ENCODE results near the gene PPP1R16B.
"Not testable (repeated sequence)": the region's sequence is repeated elsewhere in the genome, so short reads cannot be mapped to it uniquely, and the experiment has no call there.

The PPP1R16B gene

GRCh38 chr20:38939686-38940085 is 134.2 kb downstream of the PPP1R16B start:
- no peak for DNase-seq

GRCh38 chr20:38940644-38941043 is 135.1 kb downstream of the PPP1R16B start:
- no peak for DNase-seq

- no peak for DNase-seq
Observed at GRCh38 chr20:38941726-38942389, 136.4 kb downstream of the PPP1R16B start.

- DNase-seq: no peak
Observed at GRCh38 chr20:38945012-38945411, 139.5 kb downstream of the PPP1R16B start.

GRCh38 chr20:38946836-38947235 is 141.3 kb downstream of the PPP1R16B start:
- no peak for DNase-seq

GRCh38 chr20:38947931-38948362 is 142.4 kb downstream of the PPP1R16B start:
- DNase-seq: no peak

GRCh38 chr20:38950254-38950653 is 144.8 kb downstream of the PPP1R16B start:
- DNase-seq: no peak

GRCh38 chr20:38951611-38952010 is 146.1 kb downstream of the PPP1R16B start:
- no peak for DNase-seq

GRCh38 chr20:38952153-38952552 is 146.7 kb downstream of the PPP1R16B start:
- DNase-seq: no peak

- no peak for DNase-seq
Observed at GRCh38 chr20:38953630-38954340, 148.3 kb downstream of the PPP1R16B start.

GRCh38 chr20:38957235-38957876 is 151.9 kb downstream of the PPP1R16B start:
- no peak for DNase-seq

GRCh38 chr20:38957915-38958485 is 152.5 kb downstream of the PPP1R16B start:
- DNase-seq: no peak

- not testable (repeated sequence) for DNase-seq
Observed at GRCh38 chr20:38960187-38960687, 154.7 kb downstream of the PPP1R16B start.

GRCh38 chr20:38961530-38962043 is 156.1 kb downstream of the PPP1R16B start:
- DNase-seq: no peak

- DNase-seq: peak; percentile 98
Observed at GRCh38 chr20:38962044-38962927, 156.8 kb downstream of the PPP1R16B start, which contains the start of gene DHX35. DHX35 (plus strand) TSS chr20:38962344; CDS start chr20:38962368, 24 bp downstream.

- no peak for DNase-seq
Observed at GRCh38 chr20:38962928-38963401, 157.5 kb downstream of the PPP1R16B start.

GRCh38 chr20:38963745-38964144 is 158.2 kb downstream of the PPP1R16B start:
- DNase-seq: no peak

- DNase-seq: no peak
Observed at GRCh38 chr20:38965264-38965663, 159.8 kb downstream of the PPP1R16B start.

- DNase-seq: no peak
Observed at GRCh38 chr20:38968090-38968489, 162.6 kb downstream of the PPP1R16B start.

- no peak for DNase-seq
Observed at GRCh38 chr20:38969708-38970107, 164.2 kb downstream of the PPP1R16B start.

- no peak for DNase-seq
Observed at GRCh38 chr20:38970302-38970701, 164.8 kb downstream of the PPP1R16B start.

Measured in CD4-positive, alpha-beta T cell treated with Interleukin-4 for 1 hour (primary cell).